Activated naive CD4-positive, alpha-beta T cell treated with anti-CD3 and anti-CD28 coated beads for 36 hours (primary cell): ENCODE data around the gene CXXC4. TPM values are rescaled to one million over a fixed set of nuclear protein-coding genes. Genes with fewer than 3 reads are reported as not detected.

Source experiments
- CTCF ChIA-PET: fragments of 350-600 bp; sonication (Branson Sonifier 250); formaldehyde crosslinking; loops from one replicate; lab custom pipeline; 2021; ENCODE audit warnings: antibody characterized with exemption; lab: Charles Lee
- DNase-seq: peaks from one replicate; pipeline ENCODE4 v3.0.0-alpha.2; 2020
- H3K27ac Mint-ChIP-seq: one replicate; pipeline ENCODE4 v1.8.0; 2021; ENCODE audit warnings: mild to moderate bottlenecking, mixed read lengths
- H3K27me3 Mint-ChIP-seq: one replicate; pipeline ENCODE4 v1.8.0; 2021; ENCODE audit warnings: low read depth, mixed read lengths
- H3K36me3 Mint-ChIP-seq: one replicate; pipeline ENCODE4 v1.8.0; 2021; ENCODE audit warnings: low read depth, mixed read lengths
- H3K4me1 Mint-ChIP-seq: one replicate; pipeline ENCODE4 v1.8.0; 2021; ENCODE audit warnings: low read depth, mixed read lengths
- H3K4me3 Mint-ChIP-seq: one replicate; pipeline ENCODE4 v1.8.0; 2021; ENCODE audit warnings: mild to moderate bottlenecking, moderate library complexity, mixed read lengths
- H3K9me3 Mint-ChIP-seq: one replicate; pipeline ENCODE4 v1.8.0; 2021; ENCODE audit warnings: mixed read lengths
- intact Hi-C: fragments of 100-400 bp; cut with micrococcal nuclease; formaldehyde crosslinking; loops from one replicate; pipeline ENCODE4 v1.15.1; 2023
- total RNA-seq, 2 experiments: library from RNA; stranded (reverse); gene quantifications; one replicate each; pipeline ENCODE4 v1.2.3, GENCODE V29; 2021

CXXC4 gene
- total RNA-seq, 2 experiments from 2014 or later = not detected

DNA sequence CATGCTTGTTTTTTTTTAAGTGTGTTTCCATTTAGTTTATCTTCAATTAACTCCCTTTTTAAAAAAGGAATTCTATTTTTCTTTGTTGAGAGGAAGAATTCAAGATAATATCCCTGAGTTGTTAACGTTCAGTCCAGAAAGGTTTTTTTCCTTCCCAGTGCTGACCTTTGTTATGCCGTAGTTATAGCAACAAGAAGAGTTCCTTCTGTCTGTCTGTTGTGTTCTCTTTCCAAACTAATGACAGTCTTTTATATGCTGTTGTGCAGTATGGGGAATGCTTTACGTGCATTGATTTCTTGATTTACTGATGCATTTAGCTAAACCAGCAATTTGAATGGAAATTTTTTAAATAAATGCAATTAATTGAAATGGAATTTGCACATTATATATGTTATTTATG lies 6.6 kb upstream of the CXXC4 start:
- DNase-seq = no peak
- H3K4me1 Mint-ChIP-seq = no peaks in the 10 kb centered on the region
- CTCF ChIA-PET = no interaction called here
- no peaks in the 10 kb centered on the region for H3K9me3 Mint-ChIP-seq
- no peaks in the 10 kb centered on the region for H3K36me3 Mint-ChIP-seq
- peaks cover 10% of the 10 kb centered on the region for H3K27me3 Mint-ChIP-seq
- H3K4me3 Mint-ChIP-seq = no peak overlapping the region
- intact Hi-C loops = no loop called here
- no peak overlapping the region for H3K27ac Mint-ChIP-seq

DNA sequence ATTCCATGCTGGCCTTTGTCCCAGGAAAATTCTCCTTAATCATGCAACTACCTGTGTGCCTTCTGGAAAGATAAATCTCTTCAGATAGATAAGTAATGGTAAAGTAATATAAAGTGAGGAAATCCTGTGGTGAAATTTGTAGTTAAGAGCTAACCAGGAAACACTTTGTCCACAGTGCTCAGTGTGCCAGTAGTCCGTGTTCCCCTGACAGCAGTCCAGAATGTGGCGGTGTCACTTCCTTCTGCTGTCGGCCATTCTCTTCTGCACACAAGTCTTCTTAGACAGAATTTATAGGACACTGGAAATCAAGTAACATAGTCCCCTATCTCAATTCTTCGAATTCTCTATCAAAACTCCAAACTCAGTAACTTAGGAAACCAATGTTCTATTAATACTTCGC lies 5.7 kb upstream of the CXXC4 start:
- no peak overlapping the region for H3K27ac Mint-ChIP-seq
- CTCF ChIA-PET = interaction anchor here (1.7 kb wide), 1 partner anchor 10 kb away, joined by 3 read pairs; no protein-coding TSS in a partner anchor
- H3K4me1 Mint-ChIP-seq = peaks cover 2% of the 10 kb centered on the region
- H3K4me3 Mint-ChIP-seq = no peak overlapping the region
- H3K9me3 Mint-ChIP-seq = no peaks in the 10 kb centered on the region
- DNase-seq = no peak
- peaks cover 14% of the 10 kb centered on the region for H3K27me3 Mint-ChIP-seq
- intact Hi-C loops = no loop called here
- H3K36me3 Mint-ChIP-seq = no peaks in the 10 kb centered on the region

DNA sequence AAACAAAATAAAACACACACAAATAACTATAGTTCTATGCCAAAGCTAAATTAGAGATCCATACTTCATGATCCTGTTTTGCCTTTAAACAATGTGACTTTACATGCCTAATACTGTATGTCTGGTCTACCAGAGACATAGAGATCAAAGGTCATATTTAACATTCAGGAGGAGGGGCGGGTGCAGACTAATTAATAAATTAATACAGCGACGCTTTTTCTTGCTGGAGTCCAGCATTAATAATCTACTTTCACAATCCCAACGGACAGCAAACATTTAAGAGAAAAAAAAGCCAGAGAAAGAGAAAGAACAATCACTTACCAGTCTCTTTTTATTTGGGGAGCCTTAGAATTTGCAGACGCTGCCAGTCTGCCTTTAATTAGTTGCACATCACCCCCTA lies 509 bp downstream of the CXXC4 start:
- intact Hi-C loops = loop anchor here (5.0 kb wide), 1 partner anchor 978 kb away; the partner anchor contains the start of gene PPA2
- CTCF ChIA-PET = no interaction called here
- no peak for DNase-seq
- Mint-ChIP-seq H3K9me3 (no peaks in the 10 kb centered on the region), H3K36me3 (no peaks in the 10 kb centered on the region), H3K27me3 (peaks cover 44% of the 10 kb centered on the region), H3K4me3 (no peak overlapping the region), H3K27ac (no peak overlapping the region), H3K4me1 (peaks cover 28% of the 10 kb centered on the region)

DNA sequence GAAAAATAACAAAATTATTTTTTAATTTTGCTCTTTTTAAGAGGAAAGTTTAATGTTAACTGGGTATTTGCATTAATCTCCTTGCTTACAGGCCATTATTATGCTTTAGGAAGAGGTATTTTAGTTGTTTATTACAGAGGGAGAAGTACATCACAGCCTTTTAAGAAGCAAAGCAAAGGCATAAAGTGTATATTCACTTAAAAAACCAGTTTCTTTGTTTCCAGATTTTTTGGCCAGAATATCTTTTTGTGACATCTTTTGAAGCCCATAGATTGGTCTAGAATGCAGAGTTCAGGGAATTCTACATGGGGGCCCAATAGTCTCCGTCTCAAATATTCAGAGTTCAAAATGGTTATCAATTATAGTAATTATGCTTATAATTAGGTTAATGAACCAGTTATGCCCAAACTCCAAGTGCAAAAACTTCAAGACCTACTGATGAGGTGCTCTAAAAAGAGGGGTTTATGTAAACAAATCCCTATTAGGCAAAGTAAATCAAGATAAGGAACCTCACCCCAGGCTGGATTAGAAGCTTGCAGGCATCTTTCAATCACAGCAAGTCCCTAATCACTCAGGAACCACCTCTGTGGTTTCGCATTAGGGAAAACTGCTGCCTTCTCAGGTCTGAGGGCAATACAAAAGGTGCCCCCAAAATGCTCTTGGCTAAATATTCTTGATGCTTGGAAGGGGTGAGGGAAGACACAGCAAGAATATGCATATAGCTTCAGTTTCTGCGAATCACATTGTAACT lies 1.4 kb downstream of the CXXC4 start:
- Mint-ChIP-seq H3K27ac (no peak overlapping the region), H3K4me1 (peaks cover 28% of the 10 kb centered on the region), H3K36me3 (no peaks in the 10 kb centered on the region), H3K9me3 (no peaks in the 10 kb centered on the region), H3K27me3 (peaks cover 47% of the 10 kb centered on the region), H3K4me3 (no peak overlapping the region)
- DNase-seq = no peak
- intact Hi-C loops = loop anchor here (5.0 kb wide), 1 partner anchor 979 kb away; the partner anchor contains the start of gene PPA2
- CTCF ChIA-PET = no interaction called here

DNA sequence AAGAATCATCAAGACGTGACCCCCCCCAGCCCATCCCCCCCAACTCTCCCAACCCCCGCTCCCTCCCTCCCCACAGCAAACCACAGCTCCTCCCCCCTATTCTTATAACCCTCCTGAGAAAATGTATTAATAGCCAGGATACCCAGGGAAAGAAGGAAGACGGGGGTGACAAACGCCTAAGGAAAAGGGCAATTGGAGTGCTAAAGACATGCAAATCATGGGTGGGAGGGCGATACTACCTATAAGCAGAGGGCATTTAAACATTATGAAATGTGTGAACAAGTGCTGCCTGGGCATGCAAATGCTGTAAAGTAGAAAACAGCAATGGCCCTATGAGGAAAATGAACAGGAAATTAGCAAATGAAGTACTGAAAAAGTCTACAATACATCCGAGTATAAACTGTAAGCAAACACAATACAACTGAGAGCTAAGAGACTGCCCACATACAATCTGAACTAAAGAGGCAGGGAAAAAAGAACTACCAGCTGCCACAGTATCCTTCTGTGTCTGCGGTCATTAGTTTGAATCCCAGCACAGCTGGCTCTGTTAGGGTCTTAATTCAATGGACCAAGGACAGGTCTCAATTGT lies 2.4 kb downstream of the CXXC4 start:
- Mint-ChIP-seq H3K27me3 (peaks cover 55% of the 10 kb centered on the region), H3K27ac (no peak overlapping the region), H3K9me3 (no peaks in the 10 kb centered on the region), H3K4me1 (peaks cover 28% of the 10 kb centered on the region), H3K36me3 (no peaks in the 10 kb centered on the region), H3K4me3 (no peak overlapping the region)
- intact Hi-C loops = loop anchor here (5.0 kb wide), 1 partner anchor 980 kb away; the partner anchor contains the start of gene PPA2
- no peak for DNase-seq
- CTCF ChIA-PET = interaction anchor here (0.6 kb wide), 1 partner anchor 1013 kb away, joined by 3 read pairs; no protein-coding TSS in a partner anchor

DNA sequence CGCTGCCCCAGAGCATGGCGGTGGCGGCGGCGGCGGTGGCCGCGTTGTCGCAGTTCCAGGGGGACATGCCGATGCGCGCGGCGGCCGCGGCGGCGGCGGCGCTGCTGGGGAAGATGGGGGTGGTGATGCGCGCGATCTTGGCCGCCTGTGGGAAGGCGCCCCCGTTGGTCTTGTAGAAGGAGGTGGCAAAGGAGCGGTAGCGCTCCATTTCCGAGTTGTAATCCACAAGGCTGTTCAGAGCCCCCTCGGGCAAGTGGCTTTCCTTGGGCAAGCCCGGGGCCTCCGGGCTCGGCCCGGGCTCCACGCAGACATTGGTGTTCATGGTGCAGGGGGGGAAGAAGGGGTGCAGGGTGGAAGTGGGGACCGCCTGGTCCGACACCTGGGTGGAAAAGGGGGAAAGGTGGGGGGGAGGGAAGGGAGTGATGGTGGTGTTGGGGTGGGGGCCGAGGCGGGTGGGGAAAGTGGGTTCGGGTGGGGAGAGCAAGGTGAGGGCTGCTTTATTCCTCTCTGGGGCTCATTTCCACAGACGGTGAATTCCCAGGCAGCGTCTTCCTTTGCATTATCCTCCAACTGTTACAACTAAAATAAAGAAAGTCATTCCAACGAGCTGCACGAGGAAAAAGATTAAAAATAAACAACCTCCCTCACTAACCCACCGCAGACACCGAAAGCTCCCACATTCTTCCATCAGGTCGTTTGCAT lies 3.1 kb downstream of the CXXC4 start:
- CTCF ChIA-PET = interaction anchor here (0.6 to 1.1 kb wide), 2 partner anchors 8 to 1013 kb away, joined by 3 read pairs; no protein-coding TSS in a partner anchor
- no peaks in the 10 kb centered on the region for H3K36me3 Mint-ChIP-seq
- H3K27me3 Mint-ChIP-seq = peaks cover 56% of the 10 kb centered on the region
- H3K27ac Mint-ChIP-seq = no peak overlapping the region
- no peaks in the 10 kb centered on the region for H3K9me3 Mint-ChIP-seq
- H3K4me1 Mint-ChIP-seq = peaks cover 28% of the 10 kb centered on the region
- peak; percentile 22 for DNase-seq
- H3K4me3 Mint-ChIP-seq = peak overlapping the region; percentile 54
- intact Hi-C loops = loop anchor here (5.0 kb wide), 1 partner anchor 981 kb away; the partner anchor contains the start of gene PPA2

DNA sequence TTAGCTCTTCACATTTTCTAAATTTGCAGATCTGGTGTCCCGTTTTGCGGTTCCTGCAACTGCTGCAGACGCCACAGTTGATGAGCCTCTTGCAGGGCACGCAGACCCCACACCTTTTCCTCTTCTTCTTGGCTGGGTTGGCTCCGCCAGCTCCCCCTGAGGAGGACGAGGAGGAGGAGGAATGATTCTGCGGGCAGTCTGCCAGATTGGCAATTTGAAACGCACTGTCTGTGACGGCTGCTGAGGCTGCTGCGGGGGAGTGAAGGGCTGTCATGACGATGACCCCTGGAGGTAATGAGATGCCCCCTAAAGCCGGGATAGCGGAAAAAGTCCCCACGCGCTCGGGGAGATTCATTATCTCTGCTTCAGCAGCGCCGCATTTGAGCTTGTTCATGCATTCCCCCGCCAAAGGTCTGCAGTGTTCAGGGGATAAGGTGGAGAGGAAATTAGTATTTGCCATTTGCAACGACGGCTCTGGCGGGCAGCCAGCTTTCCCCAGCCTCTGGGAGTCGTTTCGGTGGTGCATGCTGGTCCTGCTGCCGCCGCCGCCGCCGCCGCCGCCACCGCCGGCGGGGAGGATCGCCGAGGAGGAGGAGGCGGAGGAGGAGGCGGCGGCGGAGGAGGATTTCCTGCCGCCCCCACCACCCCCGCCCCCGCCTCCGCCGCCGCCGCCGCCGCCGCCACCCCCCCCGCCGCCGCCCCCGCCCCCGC lies 3.8 kb downstream of the CXXC4 start:
- no peaks in the 10 kb centered on the region for H3K36me3 Mint-ChIP-seq
- H3K4me1 Mint-ChIP-seq = peaks cover 28% of the 10 kb centered on the region
- peak overlapping the region; percentile 44 for H3K4me3 Mint-ChIP-seq
- intact Hi-C loops = loop anchor here (5.0 kb wide), 1 partner anchor 981 kb away; the partner anchor contains the start of gene PPA2
- peaks cover 56% of the 10 kb centered on the region for H3K27me3 Mint-ChIP-seq
- CTCF ChIA-PET = interaction anchor here (1.1 kb wide), 1 partner anchor 9 kb away, joined by 3 read pairs; no protein-coding TSS in a partner anchor
- no peaks in the 10 kb centered on the region for H3K9me3 Mint-ChIP-seq
- no peak overlapping the region for H3K27ac Mint-ChIP-seq
- DNase-seq = peak; percentile 43

DNA sequence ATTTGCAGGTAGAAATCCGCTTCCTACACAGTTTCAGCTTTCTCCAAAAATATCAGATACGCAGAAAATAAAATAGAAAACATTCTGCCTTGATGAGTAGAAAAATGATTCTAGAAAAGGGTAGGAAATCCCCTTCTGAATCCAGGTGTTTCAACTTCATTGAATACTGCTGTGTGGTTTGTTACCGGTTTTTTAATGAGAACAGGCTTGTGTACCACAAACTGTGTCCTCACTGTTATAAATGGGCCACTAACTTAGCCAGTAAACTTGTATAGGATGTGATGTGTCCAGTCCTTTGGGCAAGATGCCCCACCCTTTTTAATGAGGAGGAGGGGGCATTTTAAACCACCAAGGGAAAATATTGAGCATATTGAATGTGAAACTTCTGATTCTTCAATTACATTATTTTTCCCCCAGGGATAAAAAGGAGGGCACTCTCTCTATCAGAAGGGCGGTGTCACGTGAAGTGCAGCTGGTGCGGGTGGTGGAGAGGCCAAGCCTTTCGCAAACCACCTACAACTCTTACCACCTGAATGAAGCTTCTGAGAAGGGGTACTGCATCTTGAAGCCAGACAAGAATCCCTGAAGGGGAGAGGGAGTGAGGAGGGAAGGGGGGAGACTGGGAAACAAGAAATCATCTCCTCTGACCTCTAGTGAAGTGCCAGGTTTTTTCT lies 4.5 kb downstream of the CXXC4 start:
- Mint-ChIP-seq H3K9me3 (no peaks in the 10 kb centered on the region), H3K4me3 (peak overlapping the region; percentile 11), H3K27ac (no peak overlapping the region), H3K4me1 (peaks cover 24% of the 10 kb centered on the region), H3K27me3 (peaks cover 50% of the 10 kb centered on the region), H3K36me3 (no peaks in the 10 kb centered on the region)
- intact Hi-C loops = loop anchor here (5.0 kb wide), 1 partner anchor 982 kb away; the partner anchor contains the start of gene PPA2
- CTCF ChIA-PET = interaction anchor here (1.1 kb wide), 1 partner anchor 9 kb away, joined by 3 read pairs; no protein-coding TSS in a partner anchor
- DNase-seq = no peak

DNA sequence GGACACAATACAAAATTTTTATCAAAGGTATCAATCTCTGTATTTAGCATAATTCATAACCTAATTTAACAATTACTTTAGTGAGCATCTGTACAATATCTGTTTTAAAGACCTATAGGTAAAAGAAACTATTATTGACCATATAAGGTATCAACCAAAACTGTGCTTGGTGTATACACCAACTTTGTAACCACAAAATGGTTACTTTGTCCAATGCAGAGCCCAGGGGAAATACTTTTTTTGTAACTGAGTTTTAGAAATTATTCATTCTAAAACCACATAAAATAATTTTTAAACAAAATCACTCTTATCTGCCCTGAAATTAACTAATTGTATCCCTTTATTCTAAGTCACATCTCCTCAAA lies 5.0 kb downstream of the CXXC4 start:
- H3K27ac Mint-ChIP-seq = no peak overlapping the region
- no peak for DNase-seq
- H3K4me3 Mint-ChIP-seq = no peak overlapping the region
- peaks cover 47% of the 10 kb centered on the region for H3K27me3 Mint-ChIP-seq
- H3K36me3 Mint-ChIP-seq = no peaks in the 10 kb centered on the region
- CTCF ChIA-PET = no interaction called here
- intact Hi-C loops = loop anchor here (5.0 kb wide), 1 partner anchor 983 kb away; the partner anchor contains the start of gene PPA2
- no peaks in the 10 kb centered on the region for H3K9me3 Mint-ChIP-seq
- H3K4me1 Mint-ChIP-seq = peaks cover 21% of the 10 kb centered on the region

DNA sequence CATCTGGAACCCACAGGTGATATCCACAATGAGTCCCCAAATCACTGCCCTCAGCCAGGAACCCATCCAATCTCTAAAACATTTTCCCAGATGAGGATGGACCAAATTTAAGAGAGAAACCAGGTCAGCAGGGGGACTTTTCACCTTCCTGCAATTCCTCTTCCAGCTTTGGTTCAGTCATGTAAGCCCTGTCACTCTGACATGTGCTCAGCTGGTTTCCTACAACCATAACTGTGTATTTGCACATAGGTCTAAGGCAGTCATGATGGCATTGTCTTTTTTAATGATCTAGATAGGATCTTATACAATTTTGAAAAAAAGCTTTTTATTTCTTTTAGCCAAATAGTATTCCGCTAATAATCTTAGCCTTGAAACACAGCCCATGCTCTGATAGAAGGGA lies 6.5 kb downstream of the CXXC4 start:
- peaks cover 37% of the 10 kb centered on the region for H3K27me3 Mint-ChIP-seq
- H3K27ac Mint-ChIP-seq = no peak overlapping the region
- H3K4me1 Mint-ChIP-seq = peaks cover 14% of the 10 kb centered on the region
- H3K4me3 Mint-ChIP-seq = no peak overlapping the region
- H3K9me3 Mint-ChIP-seq = no peaks in the 10 kb centered on the region
- no peaks in the 10 kb centered on the region for H3K36me3 Mint-ChIP-seq
- DNase-seq = no peak
- CTCF ChIA-PET = no interaction called here
- intact Hi-C loops = no loop called here

DNA sequence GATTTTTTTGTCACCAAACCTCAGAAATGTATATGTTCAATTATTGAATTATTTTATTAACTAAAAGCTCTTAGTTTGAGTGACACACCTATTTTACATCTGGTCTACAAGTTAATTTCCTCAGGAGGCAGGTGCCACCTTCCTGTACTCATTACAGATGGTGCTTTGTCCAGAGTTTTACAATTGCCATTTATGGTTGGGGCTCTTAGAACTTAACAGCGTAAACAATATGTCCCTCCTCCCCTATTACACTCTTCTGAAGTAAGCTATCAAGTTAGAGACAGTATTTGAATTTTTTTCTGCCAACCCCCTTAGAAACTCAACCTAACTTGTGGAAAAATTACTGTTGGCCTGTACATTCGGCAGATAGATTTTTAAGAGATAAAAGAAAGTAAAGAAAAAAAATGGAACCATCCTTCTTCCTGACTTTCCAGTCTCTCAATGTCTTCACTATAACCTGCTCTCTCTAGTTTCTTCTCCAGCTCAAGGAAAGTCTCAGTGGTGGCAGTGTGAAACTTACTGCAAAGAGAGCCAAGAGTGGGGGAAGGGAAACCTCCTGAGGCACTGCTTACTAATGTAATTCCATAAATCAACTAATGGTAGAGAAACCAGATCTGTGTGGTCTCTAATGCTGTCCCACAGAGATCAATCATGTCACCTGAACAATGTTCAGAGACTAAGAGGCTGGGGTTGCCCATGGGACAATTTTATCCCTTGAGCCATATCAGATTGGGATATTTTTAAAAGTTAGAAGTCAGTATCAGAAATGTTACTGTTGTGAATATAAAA lies 7.8 kb downstream of the CXXC4 start:
- H3K27me3 Mint-ChIP-seq = peaks cover 30% of the 10 kb centered on the region
- DNase-seq = no peak
- CTCF ChIA-PET = no interaction called here
- H3K9me3 Mint-ChIP-seq = no peaks in the 10 kb centered on the region
- intact Hi-C loops = no loop called here
- H3K4me3 Mint-ChIP-seq = no peak overlapping the region
- H3K36me3 Mint-ChIP-seq = no peaks in the 10 kb centered on the region
- peaks cover 12% of the 10 kb centered on the region for H3K4me1 Mint-ChIP-seq
- no peak overlapping the region for H3K27ac Mint-ChIP-seq
